Tibial nerve (tissue), 4 donors: ENCODE measurements around the gene RGS2. TPM values are rescaled to one million over a fixed set of nuclear protein-coding genes. Genes with fewer than 3 reads are reported as not detected.

ENCODE experiments used
- DNase-seq, 2 donors: peaks; one replicate each; pipeline ENCODE4 v3.0.0-alpha.2; 2019; ENCODE audit warnings: low spot score in 2 of 2
- H3K27ac ChIP-seq, 4 donors: fragments of 200-600 bp; sonication (generic) in 3 of 4; one replicate each; pipeline ENCODE4 v1.5.1; 2017 to 2019; ENCODE audit warnings: mild to moderate bottlenecking in 1 of 4
- H3K27me3 ChIP-seq, 2 donors: fragments of 200-600 bp; sonication (generic) in 1 of 2; one replicate each; pipeline versions ENCODE4 v1.5.1 to v1.6.0; 2017 to 2019
- H3K36me3 ChIP-seq, 3 donors: fragments of 200-600 bp; sonication (generic); one replicate each; pipeline ENCODE4 v1.5.1; 2018 to 2019
- H3K4me1 ChIP-seq, 4 donors: fragments of 200-600 bp; sonication (generic) in 3 of 4; one replicate each; pipeline ENCODE4 v1.5.1; 2017 to 2019
- H3K4me3 ChIP-seq, 4 donors: fragments of 200-600 bp; sonication (generic) in 3 of 4; one replicate each; pipeline ENCODE4 v1.5.1; 2017 to 2019; ENCODE audit warnings: mild to moderate bottlenecking in 1 of 4, moderate library complexity in 1 of 4
- H3K9me3 ChIP-seq, 4 donors: fragments of 200-600 bp; sonication (generic) in 3 of 4; one replicate each; pipeline ENCODE4 v1.5.1; 2017 to 2019
- EP300 ChIP-seq, 2 donors: sonication (generic); formaldehyde crosslinking; IDR thresholded peaks; one replicate each; pipeline ENCODE4 v1.6.1; 2017; ENCODE audit warnings: antibody characterized with exemption in 2 of 2, mild to moderate bottlenecking in 1 of 2
- POLR2A ChIP-seq, 2 donors: fragments of 450-650 bp; IDR thresholded peaks; one replicate each; pipeline ENCODE4 v1.6.1; 2017; ENCODE audit warnings: antibody characterized with exemption in 2 of 2, mild to moderate bottlenecking in 2 of 2, moderate library complexity in 2 of 2
- WGBS, 2 donors: methylation state at CpG; one replicate each; pipeline ENCODE4 v1.1.5; 2018; 5-methylcytosine and 5-hydroxymethylcytosine counted together
- total RNA-seq, 4 donors: library from RNA; depleted of rRNA; stranded (reverse); fragments of >200 nt; gene quantifications; one replicate each; pipeline ENCODE4 v1.1.0, GENCODE V29; 2016
- TF ChIP-seq, protein P1 (sequence below), 5 experiments: fragments of 200-600 bp in 3 of 5; fragments of 450-650 bp in 2 of 5; sonication (generic) in 3 of 5; IDR thresholded peaks; one replicate each; pipeline ENCODE4 v1.5.1; 2016 to 2019; ENCODE audit warnings: antibody characterized with exemption in 5 of 5, mild to moderate bottlenecking in 3 of 5, moderate library complexity in 2 of 5

Gene RGS2
- total RNA-seq, 4 donors from 2014 or later, result 15.0 to 38.6 (median 31.1) TPM

DNA sequence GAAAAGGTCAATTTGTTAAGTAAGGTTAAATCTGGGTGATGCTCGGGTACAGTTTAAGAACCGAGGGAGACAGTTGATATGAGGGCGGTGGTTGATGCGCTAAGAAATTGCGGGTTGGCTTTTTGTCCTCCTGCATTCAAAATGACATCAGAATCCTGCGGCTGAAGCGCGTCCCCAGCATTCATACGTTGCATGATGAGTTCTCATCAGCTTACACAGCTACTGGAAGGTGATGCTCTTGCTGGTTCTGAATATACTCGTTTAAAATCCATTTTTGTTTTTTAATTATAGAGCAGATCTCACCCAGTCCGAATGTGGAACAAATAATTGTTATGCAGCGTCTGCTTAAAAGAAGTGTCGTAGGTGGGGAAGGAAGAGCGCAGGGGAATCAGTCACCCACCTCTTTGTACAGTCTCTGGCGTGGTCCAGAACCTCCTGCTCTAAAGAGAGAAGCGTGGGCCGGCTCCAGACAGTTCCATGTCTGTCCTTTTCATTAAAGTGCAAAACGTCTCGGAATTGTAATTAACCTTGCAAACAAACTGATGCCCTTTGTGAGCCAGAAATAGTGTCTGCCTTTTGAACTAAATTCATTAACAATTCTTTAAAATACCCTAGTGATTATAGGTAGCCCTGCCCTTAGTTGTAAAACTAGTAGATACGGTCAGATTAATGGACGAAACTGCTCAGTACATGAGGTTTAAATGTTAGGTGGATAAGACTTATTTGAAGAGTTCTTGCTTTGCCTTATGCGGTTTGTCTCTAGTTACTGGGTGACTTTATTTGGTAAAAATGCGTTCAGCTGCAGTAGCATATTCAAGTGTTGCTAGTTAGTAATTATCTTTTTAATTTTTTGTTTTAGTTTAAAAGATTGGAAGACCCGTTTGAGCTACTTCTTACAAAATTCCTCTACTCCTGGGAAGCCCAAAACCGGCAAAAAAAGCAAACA lies 741 bp downstream of the RGS2 start:
- Histone ChIP-seq H3K4me1 (peaks cover 0 to 33% (median 2%) of the 10 kb centered on the region in 4 donors), H3K27ac (peak overlapping the region; percentile 84 to 90 (median 88)), H3K9me3 (no peaks in the 10 kb centered on the region), H3K4me3 (peak overlapping the region; percentile 73 to 88 (median 75)), H3K36me3 (peaks cover 0 to 12% (median 0%) of the 10 kb centered on the region in 3 donors), H3K27me3 (no peaks in the 10 kb centered on the region)
- 22 to 27% methylated on average over 25 of the region's 25 CpGs for WGBS, 2 donors
- no peak for TF ChIP-seq EP300 (IDR thresholded peaks at IDR 0.05)
- no peak for TF ChIP-seq POLR2A (IDR thresholded peaks at IDR 0.05)
- TF ChIP-seq, protein P1, sequence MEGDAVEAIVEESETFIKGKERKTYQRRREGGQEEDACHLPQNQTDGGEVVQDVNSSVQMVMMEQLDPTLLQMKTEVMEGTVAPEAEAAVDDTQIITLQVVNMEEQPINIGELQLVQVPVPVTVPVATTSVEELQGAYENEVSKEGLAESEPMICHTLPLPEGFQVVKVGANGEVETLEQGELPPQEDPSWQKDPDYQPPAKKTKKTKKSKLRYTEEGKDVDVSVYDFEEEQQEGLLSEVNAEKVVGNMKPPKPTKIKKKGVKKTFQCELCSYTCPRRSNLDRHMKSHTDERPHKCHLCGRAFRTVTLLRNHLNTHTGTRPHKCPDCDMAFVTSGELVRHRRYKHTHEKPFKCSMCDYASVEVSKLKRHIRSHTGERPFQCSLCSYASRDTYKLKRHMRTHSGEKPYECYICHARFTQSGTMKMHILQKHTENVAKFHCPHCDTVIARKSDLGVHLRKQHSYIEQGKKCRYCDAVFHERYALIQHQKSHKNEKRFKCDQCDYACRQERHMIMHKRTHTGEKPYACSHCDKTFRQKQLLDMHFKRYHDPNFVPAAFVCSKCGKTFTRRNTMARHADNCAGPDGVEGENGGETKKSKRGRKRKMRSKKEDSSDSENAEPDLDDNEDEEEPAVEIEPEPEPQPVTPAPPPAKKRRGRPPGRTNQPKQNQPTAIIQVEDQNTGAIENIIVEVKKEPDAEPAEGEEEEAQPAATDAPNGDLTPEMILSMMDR (IDR thresholded peaks at IDR 0.05), result no peak
- peak in 1 of 2 donors; percentile 41 for DNase-seq

DNA sequence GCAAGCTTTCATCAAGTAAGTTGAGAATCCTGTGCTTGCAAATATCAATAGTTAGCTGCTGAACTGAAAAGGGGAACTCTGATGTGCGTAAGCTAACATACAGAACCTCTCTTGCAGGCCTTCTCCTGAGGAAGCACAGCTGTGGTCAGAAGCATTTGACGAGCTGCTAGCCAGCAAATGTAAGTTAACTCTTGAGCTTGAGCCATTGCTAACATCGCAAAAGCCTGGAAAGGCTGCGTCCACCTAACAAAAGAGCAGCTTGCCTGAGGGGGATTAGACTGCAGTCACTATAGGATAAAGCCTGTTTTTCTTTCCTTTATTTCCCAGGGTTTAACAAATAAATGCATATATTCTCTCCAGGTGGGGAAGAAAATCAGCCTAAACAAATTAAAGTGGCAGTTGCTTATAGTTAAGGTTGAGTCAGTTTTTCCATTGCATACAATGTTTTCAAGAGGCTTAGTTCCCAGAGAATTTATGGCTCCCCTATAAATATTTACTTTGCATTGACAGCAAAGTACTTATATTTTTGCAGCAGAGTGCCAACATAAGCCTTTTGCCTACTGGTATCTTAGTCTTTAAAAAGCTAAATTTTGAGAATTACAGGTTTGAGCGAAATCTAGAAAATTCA lies 1.5 kb downstream of the RGS2 start:
- H3K27ac ChIP-seq, result peak overlapping the region in 3 of 4 donors; percentile 29 to 88 (median 88)
- H3K4me1 ChIP-seq, result peaks cover 0 to 33% (median 2%) of the 10 kb centered on the region in 4 donors
- no peak for DNase-seq
- no peaks in the 10 kb centered on the region for H3K27me3 ChIP-seq
- H3K9me3 ChIP-seq, result no peaks in the 10 kb centered on the region
- TF ChIP-seq, protein P1 (IDR thresholded peaks at IDR 0.05), result no peak
- TF ChIP-seq EP300 (IDR thresholded peaks at IDR 0.05), result peak in 1 of 2 donors; percentile 56
- peak overlapping the region in 3 of 4 donors; percentile 4 to 88 (median 73) for H3K4me3 ChIP-seq
- peaks cover 0 to 12% (median 0%) of the 10 kb centered on the region in 3 donors for H3K36me3 ChIP-seq
- WGBS, 2 donors, result 74 to 80% methylated on average over 5 of the region's 5 CpGs

DNA sequence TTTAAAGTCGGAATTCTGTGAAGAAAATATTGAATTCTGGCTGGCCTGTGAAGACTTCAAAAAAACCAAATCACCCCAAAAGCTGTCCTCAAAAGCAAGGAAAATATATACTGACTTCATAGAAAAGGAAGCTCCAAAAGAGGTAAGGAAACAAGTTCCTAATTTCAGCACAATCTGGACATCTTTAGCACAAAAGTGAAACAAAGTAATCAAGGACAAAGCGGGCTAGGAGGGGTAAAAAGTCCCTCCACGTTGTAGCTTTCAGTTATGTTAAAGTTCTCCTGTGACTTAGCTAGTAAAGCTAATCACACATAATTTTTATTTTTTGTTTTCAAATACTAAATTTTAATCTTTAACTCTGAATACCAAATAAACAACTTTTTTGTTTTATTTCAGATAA lies 2.2 kb downstream of the RGS2 start:
- peaks cover 0 to 33% (median 2%) of the 10 kb centered on the region in 4 donors for H3K4me1 ChIP-seq
- H3K4me3 ChIP-seq, result peak overlapping the region in 1 of 4 donors; percentile 73
- no peak for TF ChIP-seq POLR2A (IDR thresholded peaks at IDR 0.05)
- TF ChIP-seq EP300 (IDR thresholded peaks at IDR 0.05), result no peak
- TF ChIP-seq, protein P1 (IDR thresholded peaks at IDR 0.05), result no peak
- DNase-seq, result no peak
- H3K36me3 ChIP-seq, result peaks cover 0 to 12% (median 0%) of the 10 kb centered on the region in 3 donors
- WGBS, 2 donors, result 81 to 83% methylated on average over 3 of the region's 3 CpGs
- peak overlapping the region in 1 of 4 donors; percentile 88 for H3K27ac ChIP-seq
- H3K9me3 ChIP-seq, result no peaks in the 10 kb centered on the region
- no peaks in the 10 kb centered on the region for H3K27me3 ChIP-seq

DNA sequence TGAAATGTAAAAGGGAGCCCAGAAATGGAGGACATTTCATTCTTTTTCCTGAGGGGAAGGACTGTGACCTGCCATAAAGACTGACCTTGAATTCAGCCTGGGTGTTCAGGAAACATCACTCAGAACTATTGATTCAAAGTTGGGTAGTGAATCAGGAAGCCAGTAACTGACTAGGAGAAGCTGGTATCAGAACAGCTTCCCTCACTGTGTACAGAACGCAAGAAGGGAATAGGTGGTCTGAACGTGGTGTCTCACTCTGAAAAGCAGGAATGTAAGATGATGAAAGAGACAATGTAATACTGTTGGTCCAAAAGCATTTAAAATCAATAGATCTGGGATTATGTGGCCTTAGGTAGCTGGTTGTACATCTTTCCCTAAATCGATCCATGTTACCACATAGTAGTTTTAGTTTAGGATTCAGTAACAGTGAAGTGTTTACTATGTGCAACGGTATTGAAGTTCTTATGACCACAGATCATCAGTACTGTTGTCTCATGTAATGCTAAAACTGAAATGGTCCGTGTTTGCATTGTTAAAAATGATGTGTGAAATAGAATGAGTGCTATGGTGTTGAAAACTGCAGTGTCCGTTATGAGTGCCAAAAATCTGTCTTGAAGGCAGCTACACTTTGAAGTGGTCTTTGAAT lies 2.9 kb downstream of the RGS2 start:
- TF ChIP-seq POLR2A (IDR thresholded peaks at IDR 0.05), result no peak
- peak in 1 of 2 donors; percentile 61 for TF ChIP-seq EP300 (IDR thresholded peaks at IDR 0.05)
- TF ChIP-seq, protein P1 (IDR thresholded peaks at IDR 0.05), result no peak
- 86 to 88% methylated on average over 6 of the region's 6 CpGs for WGBS, 2 donors
- no peaks in the 10 kb centered on the region for H3K9me3 ChIP-seq
- peak overlapping the region in 1 of 4 donors; percentile 73 for H3K4me3 ChIP-seq
- H3K27me3 ChIP-seq, result no peaks in the 10 kb centered on the region
- no peak overlapping the region for H3K27ac ChIP-seq
- peaks cover 0 to 32% (median 0%) of the 10 kb centered on the region in 4 donors for H3K4me1 ChIP-seq
- DNase-seq, result no peak
- peaks cover 0 to 12% (median 0%) of the 10 kb centered on the region in 3 donors for H3K36me3 ChIP-seq
